Measurements from ENCODE around the gene STARD3. TPM values are rescaled to one million over a fixed set of nuclear protein-coding genes. Genes with fewer than 3 reads are reported as not detected.

Gene STARD3
- total RNA-seq, 1 donor from 2014 or later: 76.6 TPM

- intact Hi-C loops (cut with DNase I): no loop called here
- H3K27me3 ChIP-seq (ENCODE audit: low read depth): peaks cover 72% of the 10 kb centered on the region
These were observed 40.9 kb upstream of the STARD3 start for GRCh38 chr17:39595928-39596510.

DNA sequence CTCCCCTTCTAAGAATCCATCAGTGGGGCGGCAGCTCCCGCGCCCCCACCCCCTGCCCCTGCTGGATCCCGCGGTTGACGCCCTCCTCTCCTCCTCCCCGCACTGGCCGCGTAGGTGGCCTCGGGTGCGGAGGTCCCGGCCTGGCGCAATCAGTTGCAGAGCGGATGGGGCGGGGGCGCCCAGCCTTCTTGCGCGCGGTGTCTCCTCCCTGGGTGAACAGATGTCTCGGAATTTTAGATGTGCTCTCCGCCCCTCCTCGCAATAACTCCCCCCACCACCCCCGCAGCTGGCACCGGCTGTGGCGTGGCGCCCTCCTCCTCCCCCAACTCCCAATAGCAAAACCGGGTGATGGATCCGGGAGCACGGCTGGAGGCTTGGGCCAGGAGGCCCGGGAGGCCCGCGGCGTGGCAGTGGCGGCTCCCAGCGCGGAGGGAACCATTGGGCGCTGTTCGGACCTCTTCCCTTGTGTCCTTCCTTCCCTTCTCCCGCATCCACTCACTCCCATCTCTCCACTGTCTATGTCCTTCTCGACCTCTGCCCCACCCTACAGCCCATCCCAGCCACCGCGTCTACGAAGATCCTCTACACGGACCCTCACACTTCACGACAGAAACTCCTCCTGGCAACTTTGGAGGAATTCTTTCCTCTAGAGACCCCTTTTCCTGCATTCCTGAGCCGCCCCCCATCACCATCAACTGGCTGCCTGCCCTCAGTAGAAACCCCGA is 40.2 kb upstream of the STARD3 start:
- intact Hi-C loops (cut with DNase I): no loop called here
- H3K9me3 ChIP-seq: no peaks in the 10 kb centered on the region
- H3K27me3 ChIP-seq (ENCODE audit: low read depth): peaks cover 77% of the 10 kb centered on the region
- TF ChIP-seq, protein P1, sequence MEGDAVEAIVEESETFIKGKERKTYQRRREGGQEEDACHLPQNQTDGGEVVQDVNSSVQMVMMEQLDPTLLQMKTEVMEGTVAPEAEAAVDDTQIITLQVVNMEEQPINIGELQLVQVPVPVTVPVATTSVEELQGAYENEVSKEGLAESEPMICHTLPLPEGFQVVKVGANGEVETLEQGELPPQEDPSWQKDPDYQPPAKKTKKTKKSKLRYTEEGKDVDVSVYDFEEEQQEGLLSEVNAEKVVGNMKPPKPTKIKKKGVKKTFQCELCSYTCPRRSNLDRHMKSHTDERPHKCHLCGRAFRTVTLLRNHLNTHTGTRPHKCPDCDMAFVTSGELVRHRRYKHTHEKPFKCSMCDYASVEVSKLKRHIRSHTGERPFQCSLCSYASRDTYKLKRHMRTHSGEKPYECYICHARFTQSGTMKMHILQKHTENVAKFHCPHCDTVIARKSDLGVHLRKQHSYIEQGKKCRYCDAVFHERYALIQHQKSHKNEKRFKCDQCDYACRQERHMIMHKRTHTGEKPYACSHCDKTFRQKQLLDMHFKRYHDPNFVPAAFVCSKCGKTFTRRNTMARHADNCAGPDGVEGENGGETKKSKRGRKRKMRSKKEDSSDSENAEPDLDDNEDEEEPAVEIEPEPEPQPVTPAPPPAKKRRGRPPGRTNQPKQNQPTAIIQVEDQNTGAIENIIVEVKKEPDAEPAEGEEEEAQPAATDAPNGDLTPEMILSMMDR (IDR thresholded peaks at IDR 0.05): no peak
- no peak overlapping the region for H3K27ac ChIP-seq
- DNase-seq (no peak), ATAC-seq (no peak)
- peaks cover 23% of the 10 kb centered on the region for H3K4me1 ChIP-seq
- H3K4me3 ChIP-seq: no peak overlapping the region
- no peaks in the 10 kb centered on the region for H3K36me3 ChIP-seq

More at GRCh38 chr17:39595928-39596510, 40.9 kb upstream of the STARD3 start:
- TF ChIP-seq, protein P1 (IDR thresholded peaks at IDR 0.05): no peak
- Histone ChIP-seq H3K4me1 (peaks cover 23% of the 10 kb centered on the region), H3K4me3 (no peak overlapping the region), H3K27ac (no peak overlapping the region), H3K9me3 (no peaks in the 10 kb centered on the region), H3K36me3 (no peaks in the 10 kb centered on the region)
- ATAC-seq (no peak), DNase-seq (no peak)

GRCh38 chr17:39597372-39598046 is 39.4 kb upstream of the STARD3 start:
- TF ChIP-seq, protein P1 (IDR thresholded peaks at IDR 0.05): no peak

DNA sequence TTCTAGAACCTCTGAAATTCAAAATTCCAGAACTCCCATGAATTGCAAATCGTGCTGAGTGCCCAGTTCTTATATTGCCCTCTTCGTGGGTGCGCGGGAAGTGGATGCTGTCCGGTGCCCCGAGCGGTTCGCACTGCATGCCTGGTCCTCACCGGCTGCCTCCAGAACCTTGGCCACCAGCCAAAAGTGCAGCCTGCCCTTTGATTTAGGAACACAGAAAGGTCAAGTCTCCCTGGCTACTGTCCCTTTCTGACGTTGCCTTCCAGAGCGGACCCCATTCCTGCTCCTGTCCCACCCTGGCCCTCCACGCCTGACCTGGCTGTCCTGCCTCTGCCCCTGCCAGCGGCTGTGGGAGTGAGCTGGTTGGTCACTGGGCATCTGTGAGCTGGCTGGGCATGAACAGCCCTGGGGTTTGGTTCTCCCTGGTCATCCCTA is 38.9 kb upstream of the STARD3 start:
- H3K9me3 ChIP-seq: no peaks in the 10 kb centered on the region
- DNase-seq (no peak), ATAC-seq (no peak)
- intact Hi-C loops (cut with DNase I): no loop called here
- H3K36me3 ChIP-seq: no peaks in the 10 kb centered on the region
- no peak overlapping the region for H3K27ac ChIP-seq
- TF ChIP-seq, protein P1 (IDR thresholded peaks at IDR 0.05): no peak
- peaks cover 23% of the 10 kb centered on the region for H3K4me1 ChIP-seq
- H3K27me3 ChIP-seq (ENCODE audit: low read depth): peaks cover 85% of the 10 kb centered on the region
- no peak overlapping the region for H3K4me3 ChIP-seq

More at GRCh38 chr17:39597372-39598046, 39.4 kb upstream of the STARD3 start:
- Histone ChIP-seq H3K36me3 (no peaks in the 10 kb centered on the region), H3K27ac (no peak overlapping the region), H3K4me3 (no peak overlapping the region), H3K9me3 (no peaks in the 10 kb centered on the region), H3K27me3 (ENCODE audit: low read depth) (peaks cover 80% of the 10 kb centered on the region), H3K4me1 (peaks cover 23% of the 10 kb centered on the region)
- ATAC-seq: no peak
- intact Hi-C loops (cut with DNase I): no loop called here
- no peak for DNase-seq

DNA sequence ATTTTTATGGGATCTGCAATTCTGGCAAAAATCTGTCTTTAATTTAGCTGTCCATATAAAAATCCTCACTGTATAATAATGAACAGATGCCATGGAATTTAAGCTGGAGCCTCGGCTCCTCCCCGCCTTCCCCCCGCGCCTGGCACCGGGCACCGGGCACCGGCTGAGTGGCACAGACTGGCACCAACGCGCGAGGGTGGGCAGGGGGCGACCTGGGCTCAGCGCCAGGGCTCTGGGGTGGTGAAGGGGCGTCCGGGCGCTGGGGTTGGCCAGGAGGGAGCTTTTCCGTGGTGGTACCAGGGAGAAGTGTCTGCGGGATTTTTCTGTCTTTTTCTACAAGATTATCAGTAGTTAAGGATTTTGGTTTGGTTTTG is 38.3 kb upstream of the STARD3 start:
- no peaks in the 10 kb centered on the region for H3K36me3 ChIP-seq
- no peak overlapping the region for H3K27ac ChIP-seq
- intact Hi-C loops (cut with DNase I): no loop called here
- H3K27me3 ChIP-seq (ENCODE audit: low read depth): peaks cover 91% of the 10 kb centered on the region
- peaks cover 23% of the 10 kb centered on the region for H3K4me1 ChIP-seq
- TF ChIP-seq, protein P1 (IDR thresholded peaks at IDR 0.05): no peak
- H3K4me3 ChIP-seq: no peak overlapping the region
- no peaks in the 10 kb centered on the region for H3K9me3 ChIP-seq
- DNase-seq (no peak), ATAC-seq (no peak)

Data from lower lobe of right lung (tissue), 2 donors.